Urinary bladder (tissue), 4 donors: ENCODE measurements around the gene QSOX2. TPM values are rescaled to one million over a fixed set of nuclear protein-coding genes. Genes with fewer than 3 reads are reported as not detected.
A peak's percentile ranks its signal among the peaks of the same experiment; 100 is the strongest.

Experiments used
- DNase-seq: peaks from one replicate; pipeline ENCODE4 v3.0.0-alpha.2; 2015; ENCODE audit errors: extremely low spot score
- H3K27ac ChIP-seq: one replicate; pipeline ENCODE4 v1.5.1; 2013; ENCODE audit warnings: low read depth, mild to moderate bottlenecking, moderate library complexity
- H3K36me3 ChIP-seq: one replicate; pipeline ENCODE4 v1.6.1; 2013; ENCODE audit warnings: mild to moderate bottlenecking, moderate library complexity; ENCODE audit not compliant: insufficient read depth
- H3K4me1 ChIP-seq: one replicate; pipeline ENCODE4 v1.6.1; 2013; ENCODE audit warnings: mild to moderate bottlenecking, moderate library complexity; ENCODE audit not compliant: insufficient read depth
- H3K4me3 ChIP-seq: one replicate; pipeline ENCODE4 v1.5.1; 2013; ENCODE audit warnings: low read depth, low read length
- WGBS: extraction: QIAGEN DNeasy Blood & Tissue Kit; methylation state at CpG from one replicate; pipeline ENCODE4 v1.1.7; 2013; 5-methylcytosine and 5-hydroxymethylcytosine counted together
- polyA plus RNA-seq: library from polyadenylated mRNA; stranded (reverse); fragments of 200-250 nt; gene quantifications from one replicate; pipeline ENCODE4 v1.2.3, GENCODE V29; 2013
- total RNA-seq: library from RNA; depleted of rRNA; stranded (reverse); fragments of >200 nt; gene quantifications from one replicate; pipeline ENCODE4 v1.2.3, GENCODE V29; 2014
- donor health status: healthy with polysubstance abuse.
- donor health status: healthy.

Gene QSOX2
- total RNA-seq = 7.6 TPM
- 7.8 TPM for polyA plus RNA-seq

DNA sequence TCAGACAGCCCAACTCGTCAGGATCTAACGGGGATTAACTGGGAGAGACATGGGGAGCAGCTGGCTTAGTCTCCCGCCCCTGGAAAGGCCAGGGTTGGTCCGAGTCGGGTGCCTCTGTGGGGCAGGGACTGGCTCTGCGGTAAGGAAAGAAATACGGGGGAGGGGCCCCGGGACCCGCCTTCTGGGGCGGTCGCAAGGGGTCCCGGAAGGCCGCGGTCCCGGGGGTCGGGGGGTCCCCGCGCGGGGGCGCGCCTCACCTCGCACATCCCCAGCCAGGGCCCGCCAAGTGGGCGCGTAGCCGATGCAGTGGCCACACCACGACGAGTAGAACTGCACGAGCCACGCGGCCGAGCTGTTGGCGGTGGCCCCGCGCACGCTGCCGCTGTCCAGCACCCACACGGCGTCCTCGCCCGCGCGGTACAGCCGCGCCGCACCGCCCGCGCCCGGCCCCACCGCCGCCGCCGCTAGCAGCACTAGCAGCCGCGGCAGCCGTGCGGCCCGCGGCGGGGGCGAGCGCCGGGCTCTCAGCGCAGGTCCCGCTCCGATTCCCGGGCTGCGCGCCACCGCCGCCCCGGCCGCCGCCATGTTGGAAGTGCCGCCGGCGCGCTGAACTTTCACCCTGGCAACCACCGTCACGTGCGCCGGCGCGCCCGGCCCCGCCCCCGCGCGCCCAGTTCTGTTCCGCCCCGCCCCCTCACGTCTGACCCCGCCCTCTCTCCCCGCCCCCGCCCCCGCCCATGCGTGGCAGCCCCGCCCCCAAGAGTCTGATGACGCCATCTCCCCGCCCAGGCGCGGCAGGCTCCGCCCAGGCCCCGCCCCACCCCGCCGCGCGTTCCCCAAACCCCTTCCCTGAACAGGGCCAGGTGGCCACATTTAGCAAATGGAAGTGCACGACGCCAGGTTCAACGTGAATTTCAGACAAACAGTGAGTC is at the start of gene QSOX2:
Gene QSOX2 (minus strand): TSS at position 594 of the 932 bp plus-strand sequence. CDS start 9 bp downstream, at position 585.
- DNase-seq = peak; percentile 25
- H3K27ac ChIP-seq = no peak within 1 kb of the TSS
- H3K36me3 ChIP-seq = no peaks in the 10 kb centered on the region
- peak within 1 kb of the TSS; percentile 83 for H3K4me3 ChIP-seq
- H3K4me1 ChIP-seq = no peaks in the 10 kb centered on the region
- under 1% methylated on average over 109 of the region's 112 CpGs for WGBS

- WGBS = 81% methylated on average over 16 of the region's 16 CpGs
These were observed 49.4 kb upstream of the QSOX2 start for GRCh38 chr9:136295055-136295454.

GRCh38 chr9:136294437-136294836 is 48.8 kb upstream of the QSOX2 start:
- 78% methylated on average over 5 of the region's 5 CpGs for WGBS
- Histone ChIP-seq H3K27ac (no peak overlapping the region), H3K4me3 (no peak overlapping the region), H3K36me3 (no peaks in the 10 kb centered on the region), H3K4me1 (no peaks in the 10 kb centered on the region)
- no peak for DNase-seq

More at GRCh38 chr9:136295055-136295454, 49.4 kb upstream of the QSOX2 start:
- Histone ChIP-seq H3K27ac (no peak overlapping the region), H3K36me3 (no peaks in the 10 kb centered on the region), H3K4me1 (no peaks in the 10 kb centered on the region), H3K4me3 (no peak overlapping the region)
- no peak for DNase-seq

GRCh38 chr9:136293476-136294077 is 48.0 kb upstream of the QSOX2 start:
- DNase-seq = no peak
- no peaks in the 10 kb centered on the region for H3K36me3 ChIP-seq
- H3K4me1 ChIP-seq = no peaks in the 10 kb centered on the region
- no peak overlapping the region for H3K27ac ChIP-seq
- no peak overlapping the region for H3K4me3 ChIP-seq
- WGBS = 83% methylated on average over 14 of the region's 14 CpGs

DNA sequence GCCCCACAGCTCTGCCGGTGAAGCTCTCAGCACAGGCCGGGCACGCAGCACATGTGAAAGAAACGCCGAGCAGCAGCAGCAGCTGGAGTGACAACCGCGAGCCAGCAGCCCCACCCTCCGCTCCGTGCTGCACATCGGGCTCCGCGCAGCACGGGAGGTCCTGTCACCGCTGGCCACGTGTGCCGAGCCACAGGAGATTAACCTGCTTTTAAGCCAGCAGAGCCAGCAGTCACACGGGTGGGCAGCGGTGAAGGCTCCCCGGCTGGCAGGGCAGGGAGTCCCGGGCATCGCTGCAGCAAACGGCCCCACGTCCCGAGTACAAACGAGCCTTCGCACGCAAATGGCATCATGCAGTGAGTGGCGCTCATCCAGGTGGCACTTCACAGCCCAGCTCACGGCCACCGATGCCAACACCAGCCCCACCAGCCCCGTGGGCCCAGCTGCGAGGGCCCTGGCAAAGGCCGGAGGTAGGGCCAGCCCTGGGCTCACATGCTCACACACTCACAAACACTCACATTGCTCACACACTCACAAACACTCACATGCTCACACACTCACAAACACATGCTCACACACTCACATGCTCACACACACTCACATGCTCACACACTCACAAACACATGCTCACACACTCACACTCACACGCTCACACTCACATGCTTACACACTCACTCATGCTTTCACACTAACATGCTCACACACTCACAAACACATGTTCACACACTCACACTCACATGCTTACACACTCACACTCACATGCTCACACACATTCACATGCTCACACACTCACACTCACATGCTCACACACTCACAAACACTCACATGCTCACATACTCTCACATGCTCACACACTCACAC is 47.2 kb upstream of the QSOX2 start:
- DNase-seq = no peak
- Histone ChIP-seq H3K4me3 (no peak overlapping the region), H3K36me3 (no peaks in the 10 kb centered on the region), H3K4me1 (no peaks in the 10 kb centered on the region), H3K27ac (no peak overlapping the region)
- 73% methylated on average over 34 of the region's 34 CpGs for WGBS

DNA sequence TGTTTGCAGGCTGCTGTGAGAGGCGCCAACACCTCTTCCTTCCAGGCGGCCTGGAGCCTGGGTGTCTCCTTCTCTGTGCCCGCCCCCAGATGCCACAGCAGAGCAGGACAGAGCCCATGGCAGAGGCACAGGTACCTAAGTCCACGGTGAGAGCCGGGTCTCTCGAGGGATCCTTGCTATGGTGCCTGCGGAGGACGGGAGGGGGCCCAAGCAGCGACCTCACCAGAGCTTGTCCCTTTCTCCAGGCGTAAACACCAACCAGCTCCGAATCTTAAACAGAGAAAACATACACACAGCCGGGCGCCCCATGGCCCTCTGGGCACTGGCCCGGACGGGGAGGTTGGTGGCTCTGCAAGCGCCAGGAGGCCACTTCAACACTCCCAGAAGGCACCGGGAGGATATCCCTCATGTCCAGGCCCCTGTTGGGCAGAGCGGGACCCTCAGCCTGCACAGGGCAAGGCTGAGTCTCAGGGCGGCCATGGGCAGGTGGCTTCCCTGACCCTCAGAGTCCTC is 46.5 kb upstream of the QSOX2 start:
- Histone ChIP-seq H3K36me3 (no peaks in the 10 kb centered on the region), H3K27ac (no peak overlapping the region), H3K4me3 (no peak overlapping the region), H3K4me1 (no peaks in the 10 kb centered on the region)
- WGBS = 80% methylated on average over 19 of the region's 19 CpGs
- DNase-seq = no peak

- no peak overlapping the region for H3K27ac ChIP-seq
- no peak overlapping the region for H3K4me3 ChIP-seq
- DNase-seq = no peak
- H3K36me3 ChIP-seq = no peaks in the 10 kb centered on the region
- 81% methylated on average over 22 of the region's 22 CpGs for WGBS
- H3K4me1 ChIP-seq = no peaks in the 10 kb centered on the region
These were observed 45.9 kb upstream of the QSOX2 start for GRCh38 chr9:136291306-136292025.

DNA sequence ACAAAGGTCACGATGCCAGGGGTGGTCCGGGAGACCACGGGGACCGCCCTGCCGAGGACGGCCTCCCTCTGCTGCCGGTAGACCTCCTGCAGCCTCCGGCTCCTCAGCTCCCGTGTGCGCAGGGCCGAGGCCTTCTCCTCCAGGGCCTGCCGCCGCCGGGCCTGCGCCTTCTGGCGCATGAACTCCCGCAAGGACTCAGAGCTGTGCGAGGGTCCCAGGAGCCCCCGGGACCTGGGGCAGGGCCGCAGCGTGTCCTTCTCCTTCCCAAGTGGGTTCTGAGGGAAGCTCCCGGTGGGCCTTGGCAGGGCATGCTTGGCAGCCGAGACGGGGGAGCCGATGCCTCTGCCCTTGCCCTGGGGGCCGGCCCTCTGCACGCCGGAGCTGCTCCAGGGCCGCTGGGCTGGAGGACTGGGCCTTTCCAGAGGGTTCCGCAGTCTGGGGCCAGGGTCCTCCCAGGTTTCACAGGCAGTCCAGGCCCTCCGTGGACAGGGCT is 44.9 kb upstream of the QSOX2 start:
- no peaks in the 10 kb centered on the region for H3K4me1 ChIP-seq
- H3K36me3 ChIP-seq = no peaks in the 10 kb centered on the region
- no peak overlapping the region for H3K27ac ChIP-seq
- H3K4me3 ChIP-seq = no peak overlapping the region
- WGBS = 92% methylated on average over 31 of the region's 31 CpGs
- DNase-seq = no peak

GRCh38 chr9:136289651-136290507 is 44.3 kb upstream of the QSOX2 start:
- Histone ChIP-seq H3K36me3 (no peaks in the 10 kb centered on the region), H3K27ac (no peak overlapping the region), H3K4me1 (no peaks in the 10 kb centered on the region), H3K4me3 (no peak overlapping the region)
- WGBS = 88% methylated on average over 30 of the region's 30 CpGs
- no peak for DNase-seq

- WGBS = 50% methylated on average over 21 of the region's 21 CpGs
- no peak overlapping the region for H3K27ac ChIP-seq
- no peaks in the 10 kb centered on the region for H3K36me3 ChIP-seq
- no peaks in the 10 kb centered on the region for H3K4me1 ChIP-seq
- H3K4me3 ChIP-seq = no peak overlapping the region
- no peak for DNase-seq
These were observed 42.5 kb upstream of the QSOX2 start for GRCh38 chr9:136287960-136288753.

GRCh38 chr9:136286987-136287379 is 41.4 kb upstream of the QSOX2 start:
- 91% methylated on average over 13 of the region's 13 CpGs for WGBS
- no peaks in the 10 kb centered on the region for H3K4me1 ChIP-seq
- no peaks in the 10 kb centered on the region for H3K36me3 ChIP-seq
- no peak for DNase-seq
- H3K4me3 ChIP-seq = no peak overlapping the region
- no peak overlapping the region for H3K27ac ChIP-seq
